ENCODE results near the gene MICALL1. TPM values are rescaled to one million over a fixed set of nuclear protein-coding genes. Genes with fewer than 3 reads are reported as not detected.

The MICALL1 gene
- total RNA-seq, 1 donor from 2014 or later = 115 TPM

GRCh38 chr22:37985751-37986281, 79.7 kb downstream of the MICALL1 start:
- TF ChIP-seq CTCF (IDR thresholded peaks at IDR 0.05; ENCODE audit: insufficient read depth, low read length, poor library complexity, severe bottlenecking) = no peak
- H3K36me3 ChIP-seq (ENCODE audit: control insufficient read depth, insufficient read depth, low read length) = no peaks in the 10 kb centered on the region
- no peak for DNase-seq (ENCODE audit: low read depth)

GRCh38 chr22:37986371-37986770, 80.3 kb downstream of the MICALL1 start:
- no peak for DNase-seq (ENCODE audit: low read depth)
- peaks cover 29% of the 10 kb centered on the region for H3K27me3 ChIP-seq (ENCODE audit: control insufficient read depth, insufficient read depth, low read length)
- no peak for TF ChIP-seq CTCF (IDR thresholded peaks at IDR 0.05; ENCODE audit: insufficient read depth, low read length, poor library complexity, severe bottlenecking)

More at GRCh38 chr22:37985751-37986281, 79.7 kb downstream of the MICALL1 start:
- no peak overlapping the region for H3K4me3 ChIP-seq (ENCODE audit: low read depth, low read length)
- H3K27me3 ChIP-seq (ENCODE audit: control insufficient read depth, insufficient read depth, low read length) = peaks cover 29% of the 10 kb centered on the region

GRCh38 chr22:37989146-37990045, 83.3 kb downstream of the MICALL1 start:
- H3K36me3 ChIP-seq (ENCODE audit: control insufficient read depth, insufficient read depth, low read length) = no peaks in the 10 kb centered on the region
- no peak overlapping the region for H3K4me3 ChIP-seq (ENCODE audit: low read depth, low read length)
- TF ChIP-seq CTCF (IDR thresholded peaks at IDR 0.05; ENCODE audit: insufficient read depth, low read length, poor library complexity, severe bottlenecking) = no peak
- no peak for DNase-seq (ENCODE audit: low read depth)
- peaks cover 10% of the 10 kb centered on the region for H3K27me3 ChIP-seq (ENCODE audit: control insufficient read depth, insufficient read depth, low read length)

More at GRCh38 chr22:37986371-37986770, 80.3 kb downstream of the MICALL1 start:
- Histone ChIP-seq H3K4me3 (ENCODE audit: low read depth, low read length) (no peak overlapping the region), H3K36me3 (ENCODE audit: control insufficient read depth, insufficient read depth, low read length) (no peaks in the 10 kb centered on the region)

GRCh38 chr22:37990301-37990700, 84.2 kb downstream of the MICALL1 start:
- H3K4me3 ChIP-seq (ENCODE audit: low read depth, low read length) = no peak overlapping the region
- H3K27me3 ChIP-seq (ENCODE audit: control insufficient read depth, insufficient read depth, low read length) = peaks cover 3% of the 10 kb centered on the region
- TF ChIP-seq CTCF (IDR thresholded peaks at IDR 0.05; ENCODE audit: insufficient read depth, low read length, poor library complexity, severe bottlenecking) = no peak

GRCh38 chr22:37990862-37991261, 84.8 kb downstream of the MICALL1 start:
- H3K36me3 ChIP-seq (ENCODE audit: control insufficient read depth, insufficient read depth, low read length) = no peaks in the 10 kb centered on the region
- TF ChIP-seq CTCF (IDR thresholded peaks at IDR 0.05; ENCODE audit: insufficient read depth, low read length, poor library complexity, severe bottlenecking) = no peak
- no peak overlapping the region for H3K4me3 ChIP-seq (ENCODE audit: low read depth, low read length)
- peaks cover 3% of the 10 kb centered on the region for H3K27me3 ChIP-seq (ENCODE audit: control insufficient read depth, insufficient read depth, low read length)
- no peak for DNase-seq (ENCODE audit: low read depth)

More at GRCh38 chr22:37990301-37990700, 84.2 kb downstream of the MICALL1 start:
- DNase-seq (ENCODE audit: low read depth) = no peak
- H3K36me3 ChIP-seq (ENCODE audit: control insufficient read depth, insufficient read depth, low read length) = no peaks in the 10 kb centered on the region
